NCI-H1048 (cell line): ENCODE measurements around the gene YJEFN3.

ENCODE experiments used
- DNase-seq: peaks from one replicate; lab custom pipeline; 2025; lab: John Stamatoyannopoulos, UW

The YJEFN3 gene

GRCh38 chr19:19528721-19529490 is at the start of gene YJEFN3:
TSS of gene YJEFN3 (plus strand) at chr19:19528911. CDS start at chr19:19528933, 22 bp downstream.
- DNase-seq = no peak

- DNase-seq = no peak
These were observed 48.0 kb upstream of the YJEFN3 start for GRCh38 chr19:19480688-19481087.

GRCh38 chr19:19482809-19483596 is 45.7 kb upstream of the YJEFN3 start:
- DNase-seq = no peak

GRCh38 chr19:19485161-19485997 is 43.3 kb upstream of the YJEFN3 start:
- no peak for DNase-seq

GRCh38 chr19:19485998-19486290 is 42.8 kb upstream of the YJEFN3 start:
- no peak for DNase-seq

GRCh38 chr19:19486343-19487076 is 42.2 kb upstream of the YJEFN3 start:
- DNase-seq = no peak

GRCh38 chr19:19487077-19487949 is 41.4 kb upstream of the YJEFN3 start:
- no peak for DNase-seq

- DNase-seq = no peak
These were observed 40.5 kb upstream of the YJEFN3 start for GRCh38 chr19:19487950-19488874.

GRCh38 chr19:19488875-19489690 is 39.6 kb upstream of the YJEFN3 start:
- DNase-seq = no peak

- DNase-seq = no peak
These were observed 38.9 kb upstream of the YJEFN3 start for GRCh38 chr19:19489804-19490204.

GRCh38 chr19:19490214-19490968 is 38.3 kb upstream of the YJEFN3 start:
- DNase-seq = peak; percentile 39

- DNase-seq = no peak
These were observed 37.2 kb upstream of the YJEFN3 start for GRCh38 chr19:19491321-19492025.

GRCh38 chr19:19492026-19492610 is 36.6 kb upstream of the YJEFN3 start:
- DNase-seq = no peak

- no peak for DNase-seq
These were observed 34.7 kb upstream of the YJEFN3 start for GRCh38 chr19:19493841-19494546.

GRCh38 chr19:19495614-19496603 is 32.8 kb upstream of the YJEFN3 start:
- DNase-seq = no peak
